GM12878 (cell line): ENCODE measurements around the gene RARA. TPM values are rescaled to one million over a fixed set of nuclear protein-coding genes. Genes with fewer than 3 reads are reported as not detected.

ENCODE experiments used
- BCL3 ChIP-seq: IDR thresholded peaks from 2 replicates; pipeline ENCODE4 v1.6.1; 2011; ENCODE audit warnings: borderline replicate concordance, low read depth, mild to moderate bottlenecking, moderate library complexity, low read length; ENCODE audit not compliant: insufficient read depth, poor library complexity, severe bottlenecking
- CUX1 ChIP-seq: IDR thresholded peaks from 2 replicates; pipeline ENCODE4 v1.6.1; 2012; ENCODE audit warnings: improper control_type of control experiment, low read depth, low read length; ENCODE audit not compliant: insufficient replicate concordance
- EED ChIP-seq: sonication (generic); IDR thresholded peaks from 2 replicates; pipeline ENCODE4 v1.6.1; 2016; ENCODE audit warnings: antibody characterized with exemption, low read depth
- EZH2 ChIP-seq: IDR thresholded peaks from 2 replicates; pipeline ENCODE4 v1.6.1; 2012; ENCODE audit warnings: low read depth, mild to moderate bottlenecking, control low read depth, inconsistent platforms, low read length, borderline replicate concordance; ENCODE audit not compliant: control insufficient read depth
- FOS ChIP-seq: IDR thresholded peaks from 3 replicates; pipeline ENCODE4 v1.6.1; 2011; ENCODE audit warnings: borderline replicate concordance; ENCODE audit not compliant: insufficient read length; ENCODE audit errors: extremely low read depth
- IKZF2 ChIP-seq, 2 experiments: fragments of 450-650 bp; IDR thresholded peaks; 2 replicates each; pipeline ENCODE4 v1.6.1; 2017; ENCODE audit warnings: mild to moderate bottlenecking in 2 of 2, moderate library complexity in 2 of 2
- JUND ChIP-seq: IDR thresholded peaks from 2 replicates; pipeline ENCODE4 v1.6.1; 2012; ENCODE audit warnings: low read depth, mild to moderate bottlenecking, low read length, improper control_type of control experiment, moderate library complexity
- RB1 ChIP-seq: fragments of 450-650 bp; formaldehyde crosslinking; IDR thresholded peaks from 2 replicates; pipeline ENCODE4 v1.6.1; 2017; ENCODE audit warnings: mild to moderate bottlenecking, borderline replicate concordance
- SMARCA5 ChIP-seq: fragments of 450-650 bp; IDR thresholded peaks from 2 replicates; pipeline ENCODE4 v1.6.1; 2017; ENCODE audit warnings: mild to moderate bottlenecking
- SP1 ChIP-seq: IDR thresholded peaks from one replicate; pipeline ENCODE4 v1.6.1; 2011; ENCODE audit warnings: low read depth, low read length
- WRNIP1 ChIP-seq: IDR thresholded peaks from 2 replicates; pipeline ENCODE4 v1.6.1; 2011; ENCODE audit warnings: low read depth, low read length, improper control_type of control experiment, borderline replicate concordance
- polyA plus RNA-seq, 11 experiments: library from polyadenylated mRNA; depleted of rRNA in 4 of 11; unstranded in 6 of 11; stranded (reverse) in 5 of 11; fragments of >200 nt; fragmentation: Nextera tagmentation in 4 of 11; fragmentation: Illumina TruSeq in 1 of 11; extraction: Ambion mirVana in 4 of 11; extraction: Trizol in 1 of 11; gene quantifications; 1 replicate in 1 of 11; 2 replicates in 10 of 11; pipeline versions ENCODE4 v1.2.1 to v1.2.3, GENCODE V29; 2011 to 2016; ENCODE audit warnings: inconsistent platforms in 2 of 11, missing spikeins in 2 of 11, low read depth in 1 of 11
- total RNA-seq, 4 experiments: library from RNA; depleted of rRNA in 3 of 4; stranded (reverse); fragments of >200 nt in 3 of 4; fragmentation: Illumina TruSeq in 1 of 4; extraction: Trizol in 1 of 4; gene quantifications; 2 replicates each; pipeline versions ENCODE4 v1.2.1 to v1.2.3, GENCODE V29; 2013 to 2021
- TF ChIP-seq, protein P1 (sequence below): fragments of 450-650 bp; IDR thresholded peaks from 2 replicates; pipeline ENCODE4 v1.6.1; 2016; ENCODE audit warnings: mild to moderate bottlenecking, moderate library complexity, borderline replicate concordance
- TF ChIP-seq, protein P2 (sequence below): fragments of 450-650 bp; IDR thresholded peaks from 2 replicates; pipeline ENCODE4 v1.6.1; 2014; ENCODE audit warnings: mild to moderate bottlenecking

Gene RARA
- total and polyA plus RNA-seq, 10 of the 15 experiments (the other 5 are each of a cell fraction or from before 2014, with no cell fraction given): 0.13 to 33.6 (median 13.6) TPM

- TF ChIP-seq RB1 (peak; percentile 99), CUX1 (no peak), IKZF2 (IDR thresholded peaks at IDR 0.05) (no peak), EZH2 (no peak), SP1 (peak; percentile 88), EED (no peak), WRNIP1 (no peak), SMARCA5 (no peak), JUND (no peak), FOS (peak; percentile 29), BCL3 (peak; percentile 71)
- TF ChIP-seq, protein P1, sequence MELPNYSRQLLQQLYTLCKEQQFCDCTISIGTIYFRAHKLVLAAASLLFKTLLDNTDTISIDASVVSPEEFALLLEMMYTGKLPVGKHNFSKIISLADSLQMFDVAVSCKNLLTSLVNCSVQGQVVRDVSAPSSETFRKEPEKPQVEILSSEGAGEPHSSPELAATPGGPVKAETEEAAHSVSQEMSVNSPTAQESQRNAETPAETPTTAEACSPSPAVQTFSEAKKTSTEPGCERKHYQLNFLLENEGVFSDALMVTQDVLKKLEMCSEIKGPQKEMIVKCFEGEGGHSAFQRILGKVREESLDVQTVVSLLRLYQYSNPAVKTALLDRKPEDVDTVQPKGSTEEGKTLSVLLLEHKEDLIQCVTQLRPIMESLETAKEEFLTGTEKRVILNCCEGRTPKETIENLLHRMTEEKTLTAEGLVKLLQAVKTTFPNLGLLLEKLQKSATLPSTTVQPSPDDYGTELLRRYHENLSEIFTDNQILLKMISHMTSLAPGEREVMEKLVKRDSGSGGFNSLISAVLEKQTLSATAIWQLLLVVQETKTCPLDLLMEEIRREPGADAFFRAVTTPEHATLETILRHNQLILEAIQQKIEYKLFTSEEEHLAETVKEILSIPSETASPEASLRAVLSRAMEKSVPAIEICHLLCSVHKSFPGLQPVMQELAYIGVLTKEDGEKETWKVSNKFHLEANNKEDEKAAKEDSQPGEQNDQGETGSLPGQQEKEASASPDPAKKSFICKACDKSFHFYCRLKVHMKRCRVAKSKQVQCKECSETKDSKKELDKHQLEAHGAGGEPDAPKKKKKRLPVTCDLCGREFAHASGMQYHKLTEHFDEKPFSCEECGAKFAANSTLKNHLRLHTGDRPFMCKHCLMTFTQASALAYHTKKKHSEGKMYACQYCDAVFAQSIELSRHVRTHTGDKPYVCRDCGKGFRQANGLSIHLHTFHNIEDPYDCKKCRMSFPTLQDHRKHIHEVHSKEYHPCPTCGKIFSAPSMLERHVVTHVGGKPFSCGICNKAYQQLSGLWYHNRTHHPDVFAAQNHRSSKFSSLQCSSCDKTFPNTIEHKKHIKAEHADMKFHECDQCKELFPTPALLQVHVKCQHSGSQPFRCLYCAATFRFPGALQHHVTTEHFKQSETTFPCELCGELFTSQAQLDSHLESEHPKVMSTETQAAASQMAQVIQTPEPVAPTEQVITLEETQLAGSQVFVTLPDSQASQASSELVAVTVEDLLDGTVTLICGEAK: peak; percentile 70; the same call in 1 of the 2 replicates
- TF ChIP-seq, protein P2, sequence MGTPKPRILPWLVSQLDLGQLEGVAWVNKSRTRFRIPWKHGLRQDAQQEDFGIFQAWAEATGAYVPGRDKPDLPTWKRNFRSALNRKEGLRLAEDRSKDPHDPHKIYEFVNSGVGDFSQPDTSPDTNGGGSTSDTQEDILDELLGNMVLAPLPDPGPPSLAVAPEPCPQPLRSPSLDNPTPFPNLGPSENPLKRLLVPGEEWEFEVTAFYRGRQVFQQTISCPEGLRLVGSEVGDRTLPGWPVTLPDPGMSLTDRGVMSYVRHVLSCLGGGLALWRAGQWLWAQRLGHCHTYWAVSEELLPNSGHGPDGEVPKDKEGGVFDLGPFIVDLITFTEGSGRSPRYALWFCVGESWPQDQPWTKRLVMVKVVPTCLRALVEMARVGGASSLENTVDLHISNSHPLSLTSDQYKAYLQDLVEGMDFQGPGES: peak; percentile 76
Measured at GRCh38 chr17:40287494-40288369, 21.2 kb upstream of the RARA start, which contains the start of gene CDC6 (continued).
